Endothelial cell of umbilical vein (primary cell): ENCODE data around the gene TNS2. TPM values are rescaled to one million over a fixed set of nuclear protein-coding genes. Genes with fewer than 3 reads are reported as not detected.

Source experiments
- BruUV-seq: library from RNA; stranded (reverse); fragments of 400-500 nt; replicated peaks from 2 replicates; lab custom pipeline; 2021; lab: Mats Ljungman, UMichigan
- CTCF ChIA-PET: fragments of 300-600, 350-600 bp; sonication (Branson Sonifier 250); formaldehyde crosslinking; loops from one replicate; lab custom pipeline; 2021; ENCODE audit warnings: antibody characterized with exemption, inconsistent platforms; lab: Charles Lee
- POLR2A ChIA-PET: fragments of 300-600, 350-600 bp; sonication (Branson Sonifier 250); formaldehyde crosslinking; loops from one replicate; lab custom pipeline; 2021; ENCODE audit warnings: antibody characterized with exemption, inconsistent platforms; lab: Charles Lee
- DNase-seq: peaks from one replicate; pipeline ENCODE4 v3.0.0-alpha.2; 2011; ENCODE audit warnings: low read depth, low spot score
- FAIRE-seq: peaks from 2 replicates; lab custom pipeline; 2011; peaks lifted over from hg19 to GRCh38; lab: Jason Lieb, UNC
- H2AFZ ChIP-seq: 2 replicates; pipeline ENCODE4 v1.6.0; 2012; ENCODE audit warnings: low read depth, low read length, control low read depth, inconsistent platforms
- H3K27ac ChIP-seq: 2 replicates; pipeline ENCODE4 v1.5.1; 2011; ENCODE audit warnings: low read depth, mild to moderate bottlenecking, control low read depth, low read length, moderate library complexity; ENCODE audit not compliant: insufficient read depth
- H3K27me3 ChIP-seq, 2 experiments: 2 replicates each; pipeline versions ENCODE4 v1.6.0 to v1.6.1; 2011; ENCODE audit warnings: low read length in 2 of 2, mixed read lengths in 1 of 2; ENCODE audit not compliant: control insufficient read depth in 2 of 2, insufficient read depth in 2 of 2
- H3K36me3 ChIP-seq, 2 experiments: 2 replicates in 1 of 2; 3 replicates in 1 of 2; pipeline ENCODE4 v1.5.1; 2011; ENCODE audit warnings: low read length in 2 of 2, mild to moderate bottlenecking in 1 of 2, moderate library complexity in 1 of 2; ENCODE audit not compliant: control insufficient read depth in 2 of 2, insufficient read depth in 2 of 2; ENCODE audit errors: extremely low read depth in 1 of 2
- H3K4me1 ChIP-seq: 3 replicates; pipeline ENCODE4 v1.5.1; 2011; ENCODE audit warnings: mild to moderate bottlenecking, low read length; ENCODE audit not compliant: control insufficient read depth, insufficient read depth; ENCODE audit errors: extremely low read depth
- H3K4me2 ChIP-seq: 2 replicates; pipeline ENCODE4 v1.6.1; 2011; ENCODE audit warnings: low read length, control low read depth, mixed read lengths; ENCODE audit not compliant: insufficient read depth
- H3K4me3 ChIP-seq, 3 experiments: fragments of 200-600 bp in 1 of 3; sonication (generic), shearing (Covaris generic) in 1 of 3; replicated peaks in 1 of 3; 2 replicates each; pipeline ENCODE4 v1.5.1; 2011 to 2016; ENCODE audit warnings: control low read depth in 3 of 3, low read length in 3 of 3, mild to moderate bottlenecking in 2 of 3, inconsistent platforms in 1 of 3, low read depth in 1 of 3, moderate library complexity in 1 of 3; ENCODE audit not compliant: insufficient read depth in 1 of 3
- H3K79me2 ChIP-seq: 2 replicates; pipeline ENCODE4 v1.6.0; 2012; ENCODE audit warnings: low read length, inconsistent platforms; ENCODE audit not compliant: control insufficient read depth, insufficient read depth
- H3K9ac ChIP-seq: replicated peaks from 2 replicates; pipeline ENCODE3; 2011; ENCODE audit warnings: low read length, control low read depth; ENCODE audit not compliant: insufficient read depth; ENCODE audit errors: extremely low read depth
- H3K9me1 ChIP-seq: replicated peaks from 3 replicates; pipeline ENCODE4 v1.6.0; 2011; ENCODE audit warnings: mild to moderate bottlenecking, low read length; ENCODE audit not compliant: control insufficient read depth, insufficient read depth; ENCODE audit errors: extremely low read depth
- H3K9me3 ChIP-seq: replicated peaks from 2 replicates; pipeline ENCODE4 v1.5.1; 2012; ENCODE audit warnings: low read length, inconsistent platforms; ENCODE audit not compliant: control insufficient read depth, insufficient read depth
- H4K20me1 ChIP-seq: replicated peaks from 2 replicates; pipeline ENCODE3; 2011; ENCODE audit warnings: mild to moderate bottlenecking, low read length; ENCODE audit not compliant: control insufficient read depth, insufficient read depth; ENCODE audit errors: extremely low read depth
- CTCF ChIP-seq, 2 donors: IDR thresholded peaks; 1 replicate in 1 of 2; 2 replicates in 1 of 2; pipeline ENCODE4 v1.5.1; 2011; ENCODE audit warnings: low read length in 2 of 2, mild to moderate bottlenecking in 2 of 2, moderate library complexity in 2 of 2, control low read depth in 1 of 2, inconsistent platforms in 1 of 2, low read depth in 1 of 2; ENCODE audit not compliant: insufficient read depth in 1 of 2; ENCODE audit errors: extremely low read depth in 1 of 2
- JUN ChIP-seq: IDR thresholded peaks from 2 replicates; pipeline ENCODE4 v1.6.1; 2011; ENCODE audit warnings: borderline replicate concordance, low read depth; ENCODE audit not compliant: insufficient read length, insufficient read depth
- MYC ChIP-seq: IDR thresholded peaks from one replicate; pipeline ENCODE4 v1.6.1; 2011; ENCODE audit warnings: mild to moderate bottlenecking, low read depth, low read length
- POLR2A ChIP-seq: IDR thresholded peaks from 2 replicates; pipeline ENCODE4 v1.6.1; 2012; ENCODE audit warnings: low read depth, mild to moderate bottlenecking, control low read depth, low read length
- POLR2AphosphoS5 ChIP-seq: IDR thresholded peaks from 2 replicates; pipeline ENCODE4 v1.6.1; 2012; ENCODE audit warnings: low read depth, mild to moderate bottlenecking, control low read depth, low read length, moderate library complexity; ENCODE audit not compliant: insufficient read depth
- dilution Hi-C: fragments of 300-500 bp; cut with MboI; formaldehyde crosslinking; loops from one replicate; pipeline ENCODE4 v1.15.0; 2019; ENCODE audit warnings: low sequenced_read_pairs; ENCODE audit not compliant: extremely low pct_ligation_motif_present
- intact Hi-C: fragments of 100-400 bp; cut with micrococcal nuclease; formaldehyde crosslinking; loops from one replicate; pipeline ENCODE4 v1.10.0; 2022
- polyA plus RNA-seq, 4 experiments: library from polyadenylated mRNA; depleted of rRNA in 3 of 4; stranded (reverse) in 3 of 4; unstranded in 1 of 4; fragments of >200 nt; gene quantifications; 2 replicates each; pipeline versions ENCODE4 v1.2.1 to v1.2.3, GENCODE V29; 2011 to 2012; ENCODE audit warnings: missing spikeins in 1 of 4
- total RNA-seq: library from RNA; stranded (reverse); gene quantifications from 2 replicates; pipeline ENCODE4 v1.2.3, GENCODE V29; 2021

Gene TNS2
- total and polyA plus RNA-seq, 2 donors (not counting 3 experiments of a cell fraction or from before 2014, with no cell fraction given) = 84.5 to 106 TPM

- H2AFZ ChIP-seq = no peak overlapping the region
- ChIA-PET CTCF (interaction anchor here (1.1 to 5.2 kb wide), 3 partner anchors 13 to 48 kb away, joined by 7 to 79 read pairs (median 15); no protein-coding TSS in a partner anchor), POLR2A (interaction anchor here (0.6 to 1.5 kb wide), 2 partner anchors 13 to 140 kb away, joined by 3 to 4 read pairs; no protein-coding TSS in a partner anchor)
- FAIRE-seq (peak; percentile 85), DNase-seq (peak; percentile 80)
- H3K4me2 ChIP-seq = peak overlapping the region; percentile 85
- peak overlapping the region; percentile 19 for H3K27ac ChIP-seq
- H3K9me3 ChIP-seq = no peaks in the 10 kb centered on the region
- intact Hi-C loops (loop anchor here (5.0 kb wide), 1 partner anchor 46 kb away; the partner anchor contains the start of gene IGFBP6), dilution Hi-C loops (no loop called here)
- no peaks in the 10 kb centered on the region for H3K9me1 ChIP-seq
- H3K9ac ChIP-seq = peak overlapping the region; percentile 52
- H3K79me2 ChIP-seq = peaks cover 15% of the 10 kb centered on the region
- no peak for TF ChIP-seq JUN
- TF ChIP-seq POLR2A = peak; percentile 42
- peak; percentile 8 for TF ChIP-seq POLR2AphosphoS5
- TF ChIP-seq CTCF (IDR thresholded peaks at IDR 0.05; ENCODE audit: extremely low read depth in 1 of 2, insufficient read depth in 1 of 2, low read depth in 1 of 2, low read length in 2 of 2) = peak in 1 of 2 donors; percentile 35
- peak; percentile 6 for TF ChIP-seq MYC
- BruUV-seq = no TSS peak
- no peaks in the 10 kb centered on the region for H3K27me3 ChIP-seq
- H4K20me1 ChIP-seq = no peaks in the 10 kb centered on the region
- peaks cover 0 to 8% of the 10 kb centered on the region in 2 experiments for H3K36me3 ChIP-seq
- H3K4me1 ChIP-seq = peaks cover 65% of the 10 kb centered on the region
- H3K4me3 ChIP-seq = peak overlapping the region in 2 of 3 experiments; percentile 68 to 78
Observed at GRCh38 chr12:53051058-53051880, 1.4 kb downstream of the TNS2 start.
